ENCODE measurements around the gene C5orf15. TPM values are rescaled to one million over a fixed set of nuclear protein-coding genes. Genes with fewer than 3 reads are reported as not detected.

Gene C5orf15
- polyA plus RNA-seq, 1 donor (not counting 4 experiments of a cell fraction or from before 2014, with no cell fraction given), result 86.9 TPM

DNA sequence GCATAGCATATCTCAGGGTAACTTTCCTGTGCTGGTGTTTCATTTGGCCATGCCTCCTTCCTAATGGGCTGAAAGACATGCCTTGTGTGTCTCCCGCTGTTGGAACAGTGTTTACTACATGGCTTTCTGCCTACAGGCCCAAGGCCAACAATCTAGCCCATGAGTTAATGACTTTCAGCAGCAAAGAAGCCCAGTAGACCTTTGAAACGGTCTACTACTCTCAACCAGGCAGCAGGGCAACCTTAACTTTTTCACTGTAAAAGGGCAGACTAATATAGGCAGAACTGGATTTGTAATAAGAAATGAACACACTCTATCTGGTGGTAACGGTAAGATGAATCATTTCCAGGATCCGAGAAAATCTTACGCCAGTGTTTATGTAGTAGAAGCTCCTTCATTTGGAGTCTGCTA lies 21.0 kb downstream of the C5orf15 start:
- DNase-seq (ENCODE audit: low read depth, low spot score) (no peak), FAIRE-seq (no peak)
- Histone ChIP-seq H3K27ac (ENCODE audit: control insufficient read depth, insufficient read depth, low read length) (no peak overlapping the region), H4K20me1 (ENCODE audit: control insufficient read depth, extremely low read depth, insufficient read depth, low read length) (no peaks in the 10 kb centered on the region), H3K36me3 (ENCODE audit: control insufficient read depth in 2 of 2, extremely low read depth in 1 of 2, insufficient read depth in 2 of 2, low read length in 2 of 2) (no peaks in the 10 kb centered on the region), H3K9me3 (ENCODE audit: control insufficient read depth, low read depth, low read length) (no peaks in the 10 kb centered on the region), H3K79me2 (ENCODE audit: control insufficient read depth, insufficient read depth, low read length) (no peaks in the 10 kb centered on the region), H3K4me3 (ENCODE audit: control insufficient read depth in 2 of 3, extremely low read depth in 1 of 3, insufficient read depth in 2 of 3, low read depth in 1 of 3, low read length in 3 of 3) (no peak overlapping the region), H2AFZ (ENCODE audit: control insufficient read depth, low read length) (no peak overlapping the region), H3K9ac (ENCODE audit: control insufficient read depth, extremely low read depth, insufficient read depth, low read length) (no peak overlapping the region), H3K4me1 (ENCODE audit: control insufficient read depth, extremely low read depth, insufficient read depth, low read length) (no peaks in the 10 kb centered on the region), H3K4me2 (ENCODE audit: control insufficient read depth, extremely low read depth, insufficient read depth, low read depth, low read length) (no peak overlapping the region), H3K27me3 (ENCODE audit: control insufficient read depth, extremely low read depth, insufficient read depth, low read length) (peaks cover 3% of the 10 kb centered on the region), H3K9me1 (ENCODE audit: control insufficient read depth, extremely low read depth, insufficient read depth, low read length) (no peaks in the 10 kb centered on the region)
- dilution Hi-C loops (cut with MboI; ENCODE audit: extremely low pct_ligation_motif_present, low sequenced_read_pairs), result no loop called here
- TF ChIP-seq, protein P1, sequence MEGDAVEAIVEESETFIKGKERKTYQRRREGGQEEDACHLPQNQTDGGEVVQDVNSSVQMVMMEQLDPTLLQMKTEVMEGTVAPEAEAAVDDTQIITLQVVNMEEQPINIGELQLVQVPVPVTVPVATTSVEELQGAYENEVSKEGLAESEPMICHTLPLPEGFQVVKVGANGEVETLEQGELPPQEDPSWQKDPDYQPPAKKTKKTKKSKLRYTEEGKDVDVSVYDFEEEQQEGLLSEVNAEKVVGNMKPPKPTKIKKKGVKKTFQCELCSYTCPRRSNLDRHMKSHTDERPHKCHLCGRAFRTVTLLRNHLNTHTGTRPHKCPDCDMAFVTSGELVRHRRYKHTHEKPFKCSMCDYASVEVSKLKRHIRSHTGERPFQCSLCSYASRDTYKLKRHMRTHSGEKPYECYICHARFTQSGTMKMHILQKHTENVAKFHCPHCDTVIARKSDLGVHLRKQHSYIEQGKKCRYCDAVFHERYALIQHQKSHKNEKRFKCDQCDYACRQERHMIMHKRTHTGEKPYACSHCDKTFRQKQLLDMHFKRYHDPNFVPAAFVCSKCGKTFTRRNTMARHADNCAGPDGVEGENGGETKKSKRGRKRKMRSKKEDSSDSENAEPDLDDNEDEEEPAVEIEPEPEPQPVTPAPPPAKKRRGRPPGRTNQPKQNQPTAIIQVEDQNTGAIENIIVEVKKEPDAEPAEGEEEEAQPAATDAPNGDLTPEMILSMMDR (optimal IDR thresholded peaks at IDR 0.05 in 1 of 3, IDR thresholded peaks at IDR 0.05 in 1 of 3, conservative IDR thresholded peaks at IDR 0.05 in 1 of 3; ENCODE audit: extremely low read depth in 1 of 3, insufficient read depth in 2 of 3, low read length in 3 of 3), result no peak
- TF ChIP-seq EZH2 (IDR thresholded peaks at IDR 0.05; ENCODE audit: low read length), result no peak

DNA sequence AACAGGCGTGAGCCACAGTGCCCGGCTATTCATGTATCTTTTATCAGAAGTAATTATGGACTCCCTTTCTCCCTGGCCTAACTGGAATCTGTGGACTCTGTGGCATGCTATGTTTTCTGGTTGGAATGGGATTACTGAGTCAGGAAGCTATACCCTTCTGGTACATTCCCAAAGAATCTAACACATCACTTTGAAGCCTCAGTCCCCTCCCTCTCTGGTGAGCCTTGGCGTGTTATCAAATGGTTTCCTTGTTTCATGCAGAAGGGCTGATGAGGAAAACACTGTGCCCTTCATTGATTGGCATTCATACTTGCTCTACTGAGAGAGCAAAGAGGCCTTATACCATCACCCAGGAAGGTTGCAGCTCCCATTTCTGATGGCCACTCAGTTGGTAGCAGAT lies 22.9 kb downstream of the C5orf15 start:
- FAIRE-seq, result no peak
- dilution Hi-C loops (cut with MboI; ENCODE audit: extremely low pct_ligation_motif_present, low sequenced_read_pairs), result no loop called here

More for the DNA sequence above, 22.9 kb downstream of the C5orf15 start:
- Histone ChIP-seq H3K9me3 (ENCODE audit: control insufficient read depth, low read depth, low read length) (no peaks in the 10 kb centered on the region), H3K9ac (ENCODE audit: control insufficient read depth, extremely low read depth, insufficient read depth, low read length) (no peak overlapping the region), H3K4me2 (ENCODE audit: control insufficient read depth, extremely low read depth, insufficient read depth, low read depth, low read length) (no peak overlapping the region), H3K79me2 (ENCODE audit: control insufficient read depth, insufficient read depth, low read length) (no peaks in the 10 kb centered on the region), H4K20me1 (ENCODE audit: control insufficient read depth, extremely low read depth, insufficient read depth, low read length) (no peaks in the 10 kb centered on the region), H3K4me1 (ENCODE audit: control insufficient read depth, extremely low read depth, insufficient read depth, low read length) (no peaks in the 10 kb centered on the region), H3K4me3 (ENCODE audit: control insufficient read depth in 2 of 3, extremely low read depth in 1 of 3, insufficient read depth in 2 of 3, low read depth in 1 of 3, low read length in 3 of 3) (no peak overlapping the region), H2AFZ (ENCODE audit: control insufficient read depth, low read length) (no peak overlapping the region), H3K9me1 (ENCODE audit: control insufficient read depth, extremely low read depth, insufficient read depth, low read length) (no peaks in the 10 kb centered on the region), H3K27me3 (ENCODE audit: control insufficient read depth, extremely low read depth, insufficient read depth, low read length) (peaks cover 3% of the 10 kb centered on the region), H3K27ac (ENCODE audit: control insufficient read depth, insufficient read depth, low read length) (no peak overlapping the region), H3K36me3 (ENCODE audit: control insufficient read depth in 2 of 2, extremely low read depth in 1 of 2, insufficient read depth in 2 of 2, low read length in 2 of 2) (no peaks in the 10 kb centered on the region)
- DNase-seq (ENCODE audit: low read depth, low spot score), result no peak
- TF ChIP-seq EZH2 (IDR thresholded peaks at IDR 0.05; ENCODE audit: low read length), result no peak
- TF ChIP-seq, protein P1 (optimal IDR thresholded peaks at IDR 0.05 in 1 of 3, IDR thresholded peaks at IDR 0.05 in 1 of 3, conservative IDR thresholded peaks at IDR 0.05 in 1 of 3; ENCODE audit: extremely low read depth in 1 of 3, insufficient read depth in 2 of 3, low read length in 3 of 3), result no peak
